ENCODE measurements around the gene FAM237B.

DNA sequence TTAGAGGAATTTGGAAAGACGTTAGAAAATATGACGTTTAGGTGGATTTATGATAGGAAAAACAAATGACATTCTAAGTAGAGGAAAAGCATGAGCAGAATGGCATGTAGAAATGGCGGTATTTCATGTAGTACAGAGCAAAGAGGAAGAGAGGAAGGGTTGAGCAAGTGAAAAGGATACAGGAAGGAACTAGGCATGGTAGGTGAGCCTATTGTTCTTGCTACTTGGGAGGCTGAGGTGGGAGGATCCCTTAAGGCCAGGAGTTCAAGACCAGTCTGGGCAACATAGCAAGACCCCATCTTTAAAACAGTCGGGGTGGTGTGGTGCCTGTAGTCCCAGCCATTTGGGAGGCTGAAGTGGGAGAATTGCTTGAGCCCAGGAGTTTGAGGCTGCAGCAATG lies 26.7 kb upstream of the FAM237B start:
- TF ChIP-seq, protein P1, sequence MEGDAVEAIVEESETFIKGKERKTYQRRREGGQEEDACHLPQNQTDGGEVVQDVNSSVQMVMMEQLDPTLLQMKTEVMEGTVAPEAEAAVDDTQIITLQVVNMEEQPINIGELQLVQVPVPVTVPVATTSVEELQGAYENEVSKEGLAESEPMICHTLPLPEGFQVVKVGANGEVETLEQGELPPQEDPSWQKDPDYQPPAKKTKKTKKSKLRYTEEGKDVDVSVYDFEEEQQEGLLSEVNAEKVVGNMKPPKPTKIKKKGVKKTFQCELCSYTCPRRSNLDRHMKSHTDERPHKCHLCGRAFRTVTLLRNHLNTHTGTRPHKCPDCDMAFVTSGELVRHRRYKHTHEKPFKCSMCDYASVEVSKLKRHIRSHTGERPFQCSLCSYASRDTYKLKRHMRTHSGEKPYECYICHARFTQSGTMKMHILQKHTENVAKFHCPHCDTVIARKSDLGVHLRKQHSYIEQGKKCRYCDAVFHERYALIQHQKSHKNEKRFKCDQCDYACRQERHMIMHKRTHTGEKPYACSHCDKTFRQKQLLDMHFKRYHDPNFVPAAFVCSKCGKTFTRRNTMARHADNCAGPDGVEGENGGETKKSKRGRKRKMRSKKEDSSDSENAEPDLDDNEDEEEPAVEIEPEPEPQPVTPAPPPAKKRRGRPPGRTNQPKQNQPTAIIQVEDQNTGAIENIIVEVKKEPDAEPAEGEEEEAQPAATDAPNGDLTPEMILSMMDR (conservative IDR thresholded peaks at IDR 0.05; ENCODE audit: low read depth, low read length), result no peak
- TF ChIP-seq EZH2 (IDR thresholded peaks at IDR 0.05; ENCODE audit: borderline replicate concordance, low read depth, low read length, poor library complexity, severe bottlenecking), result no peak
